Bronchial epithelial cell (primary cell): ENCODE measurements around the gene OR4X1. TPM values are rescaled to one million over a fixed set of nuclear protein-coding genes. Genes with fewer than 3 reads are reported as not detected.

Source experiments
- DNase-seq: peaks from one replicate; pipeline ENCODE4 v3.0.0-alpha.2; 2010; ENCODE audit warnings: low read depth
- FAIRE-seq: peaks from 2 replicates; lab custom pipeline; 2011; peaks lifted over from hg19 to GRCh38; lab: Jason Lieb, UNC
- H3K27me3 ChIP-seq: 2 replicates; pipeline ENCODE4 v1.5.1; 2011; ENCODE audit warnings: low read length; ENCODE audit not compliant: control insufficient read depth, insufficient read depth
- H3K36me3 ChIP-seq: 2 replicates; pipeline ENCODE4 v1.5.1; 2011; ENCODE audit warnings: low read length; ENCODE audit not compliant: control insufficient read depth, insufficient read depth
- H3K4me3 ChIP-seq: 2 replicates; pipeline ENCODE4 v1.5.1; 2011; ENCODE audit warnings: mild to moderate bottlenecking, low read depth, low read length, control low read depth
- total RNA-seq: library from RNA; depleted of rRNA; stranded (reverse); fragments of >200 nt; gene quantifications from 2 replicates; pipeline ENCODE4 v1.2.1, GENCODE V29; 2014
- TF ChIP-seq, protein P1 (sequence below): IDR thresholded peaks from 2 replicates; pipeline ENCODE4 v1.5.1; 2011; ENCODE audit warnings: mild to moderate bottlenecking, moderate library complexity, low read length, control low read depth, inconsistent platforms; ENCODE audit not compliant: insufficient read depth, severe bottlenecking

OR4X1 gene
- total RNA-seq, 1 donor from 2014 or later = not detected

DNA sequence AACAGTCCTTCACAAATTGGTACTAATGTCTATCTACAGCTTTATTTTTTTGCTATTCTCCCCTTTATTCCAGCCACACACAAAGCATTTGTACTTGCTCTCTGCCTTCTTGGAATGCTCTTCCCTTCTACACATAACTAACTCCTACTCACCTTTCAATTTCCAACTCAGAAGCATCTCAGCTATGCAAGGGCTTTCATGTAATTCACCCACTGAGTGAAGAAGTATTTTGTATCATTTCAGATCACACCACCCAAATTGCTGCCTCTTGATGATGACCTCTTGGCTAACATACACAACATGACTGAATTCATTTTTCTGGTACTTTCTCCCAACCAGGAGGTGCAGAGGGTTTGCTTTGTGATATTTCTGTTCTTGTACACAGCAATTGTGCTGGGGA lies 18.9 kb upstream of the OR4X1 start, which contains the start of gene OR4X2:
OR4X2 (plus strand) TSS at position 301 of the 400 bp plus-strand sequence; CDS start at position 301, 0 bp downstream.
- no peak within 1 kb of the TSS for H3K4me3 ChIP-seq
- no peaks in the 10 kb centered on the region for H3K36me3 ChIP-seq
- DNase-seq = no peak
- H3K27me3 ChIP-seq = no peaks in the 10 kb centered on the region
- FAIRE-seq = no peak
- TF ChIP-seq, protein P1, sequence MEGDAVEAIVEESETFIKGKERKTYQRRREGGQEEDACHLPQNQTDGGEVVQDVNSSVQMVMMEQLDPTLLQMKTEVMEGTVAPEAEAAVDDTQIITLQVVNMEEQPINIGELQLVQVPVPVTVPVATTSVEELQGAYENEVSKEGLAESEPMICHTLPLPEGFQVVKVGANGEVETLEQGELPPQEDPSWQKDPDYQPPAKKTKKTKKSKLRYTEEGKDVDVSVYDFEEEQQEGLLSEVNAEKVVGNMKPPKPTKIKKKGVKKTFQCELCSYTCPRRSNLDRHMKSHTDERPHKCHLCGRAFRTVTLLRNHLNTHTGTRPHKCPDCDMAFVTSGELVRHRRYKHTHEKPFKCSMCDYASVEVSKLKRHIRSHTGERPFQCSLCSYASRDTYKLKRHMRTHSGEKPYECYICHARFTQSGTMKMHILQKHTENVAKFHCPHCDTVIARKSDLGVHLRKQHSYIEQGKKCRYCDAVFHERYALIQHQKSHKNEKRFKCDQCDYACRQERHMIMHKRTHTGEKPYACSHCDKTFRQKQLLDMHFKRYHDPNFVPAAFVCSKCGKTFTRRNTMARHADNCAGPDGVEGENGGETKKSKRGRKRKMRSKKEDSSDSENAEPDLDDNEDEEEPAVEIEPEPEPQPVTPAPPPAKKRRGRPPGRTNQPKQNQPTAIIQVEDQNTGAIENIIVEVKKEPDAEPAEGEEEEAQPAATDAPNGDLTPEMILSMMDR = no peak

DNA sequence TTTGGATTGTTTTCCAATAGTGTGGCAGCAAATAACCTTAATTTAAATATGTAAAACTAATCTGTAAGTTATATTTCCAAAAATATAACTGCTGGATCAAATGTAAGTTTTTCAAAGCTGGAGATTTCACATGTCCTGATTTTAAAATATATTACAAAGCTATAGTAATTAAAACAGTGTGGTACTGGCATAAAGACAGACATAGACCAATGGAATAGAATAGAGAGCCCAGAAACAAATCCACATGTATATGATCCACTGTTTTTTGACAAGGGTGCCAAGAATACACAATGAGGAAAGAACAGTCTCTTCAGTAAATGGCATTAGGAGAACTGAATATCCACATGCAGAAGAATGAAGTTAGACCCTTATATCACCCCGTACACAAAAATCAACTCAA lies 14.8 kb upstream of the OR4X1 start:
- Histone ChIP-seq H3K4me3 (no peak overlapping the region), H3K36me3 (no peaks in the 10 kb centered on the region), H3K27me3 (no peaks in the 10 kb centered on the region)
- TF ChIP-seq, protein P1 = no peak
- FAIRE-seq (no peak), DNase-seq (no peak)

DNA sequence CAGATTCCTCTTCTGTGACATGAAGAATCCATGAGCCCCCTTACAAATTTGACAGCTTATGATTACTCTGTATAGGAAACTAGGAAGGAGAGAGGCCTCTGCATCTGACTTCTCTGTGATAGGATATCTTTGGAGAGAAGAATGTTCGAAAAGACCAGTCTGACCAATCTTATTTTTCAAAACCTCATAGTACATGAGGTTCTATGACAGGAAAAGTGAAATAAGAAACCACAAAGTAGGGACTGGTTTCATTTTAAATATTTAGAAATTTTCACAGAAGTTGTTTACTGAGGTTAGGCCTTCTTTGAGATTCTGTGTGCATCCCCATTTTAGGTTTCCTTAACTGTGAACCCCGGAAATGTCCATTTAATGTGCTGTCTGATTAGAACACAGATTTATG lies 2.1 kb upstream of the OR4X1 start:
- no peaks in the 10 kb centered on the region for H3K36me3 ChIP-seq
- FAIRE-seq = no peak
- H3K27me3 ChIP-seq = no peaks in the 10 kb centered on the region
- H3K4me3 ChIP-seq = no peak overlapping the region
- TF ChIP-seq, protein P1 = no peak
- DNase-seq = no peak

DNA sequence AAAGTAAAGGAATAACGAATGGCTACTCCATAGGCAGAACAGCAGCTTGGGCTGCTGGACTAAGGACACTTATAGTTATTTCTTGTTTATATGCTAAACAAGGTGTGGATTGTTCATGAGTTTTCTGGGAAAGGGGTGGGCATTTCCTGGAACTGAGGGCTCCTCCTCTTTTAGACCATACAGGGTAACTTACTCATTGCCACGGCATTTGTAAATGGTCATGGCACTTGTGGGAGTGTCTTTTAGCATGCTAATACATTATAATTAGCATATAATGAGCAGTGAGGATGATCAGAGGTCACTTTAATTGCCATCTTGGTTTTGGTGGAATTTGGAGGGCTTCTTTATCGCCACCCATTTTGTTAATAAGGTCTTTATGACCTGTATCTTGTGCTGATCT lies 7.0 kb downstream of the OR4X1 start:
- TF ChIP-seq, protein P1 = no peak
- DNase-seq (no peak), FAIRE-seq (no peak)
- H3K4me3 ChIP-seq = no peak overlapping the region
- no peaks in the 10 kb centered on the region for H3K36me3 ChIP-seq
- no peaks in the 10 kb centered on the region for H3K27me3 ChIP-seq

DNA sequence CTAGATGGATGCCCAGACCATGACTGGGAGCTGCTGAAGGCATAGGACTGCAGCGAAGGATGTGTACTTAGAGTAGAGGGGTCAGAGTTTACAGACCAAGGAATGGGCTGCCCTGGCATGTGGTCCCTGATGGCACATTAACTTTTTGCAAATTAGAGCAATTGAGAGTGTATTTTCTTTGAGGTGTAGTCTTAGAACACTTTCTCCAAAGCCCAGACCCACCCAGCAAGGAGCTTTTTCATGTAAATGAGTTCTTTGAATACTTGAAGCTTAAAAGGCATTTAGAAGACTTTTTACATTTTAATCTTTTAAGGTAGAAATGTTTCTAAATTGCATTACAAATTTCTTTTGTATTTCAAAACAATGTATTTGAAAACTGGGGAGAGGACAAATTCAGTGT lies 8.9 kb downstream of the OR4X1 start:
- Histone ChIP-seq H3K4me3 (no peak overlapping the region), H3K36me3 (no peaks in the 10 kb centered on the region), H3K27me3 (no peaks in the 10 kb centered on the region)
- DNase-seq (no peak), FAIRE-seq (no peak)
- TF ChIP-seq, protein P1 = no peak

DNA sequence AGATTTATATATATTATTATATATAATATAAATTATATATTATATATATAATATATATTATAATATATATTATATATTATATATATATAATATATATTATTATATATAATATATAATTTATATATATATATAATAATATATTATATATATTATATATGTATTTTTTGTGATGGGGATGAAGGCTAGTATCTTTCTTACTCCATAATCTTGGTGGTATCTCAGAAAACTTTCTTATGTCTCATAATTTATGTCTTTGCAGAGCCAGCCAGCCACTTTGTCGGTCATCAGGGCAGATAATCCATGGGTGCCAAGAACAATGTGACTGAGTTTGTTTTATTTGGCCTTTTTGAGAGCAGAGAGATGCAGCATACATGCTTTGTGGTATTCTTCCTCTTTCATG lies 42.3 kb downstream of the OR4X1 start, which contains the start of gene OR4S1:
OR4S1 (plus strand) TSS at position 301 of the 400 bp plus-strand sequence; CDS start at position 301, 0 bp downstream.
- FAIRE-seq (no peak), DNase-seq (no peak)
- Histone ChIP-seq H3K36me3 (no peaks in the 10 kb centered on the region), H3K27me3 (no peaks in the 10 kb centered on the region), H3K4me3 (no peak within 1 kb of the TSS)
- TF ChIP-seq, protein P1 = no peak
